ENCODE measurements around the gene BSPRY. TPM values are rescaled to one million over a fixed set of nuclear protein-coding genes. Genes with fewer than 3 reads are reported as not detected.

The BSPRY gene
- total RNA-seq, 1 experiment from 2014 or later, result 0.13 TPM

DNA sequence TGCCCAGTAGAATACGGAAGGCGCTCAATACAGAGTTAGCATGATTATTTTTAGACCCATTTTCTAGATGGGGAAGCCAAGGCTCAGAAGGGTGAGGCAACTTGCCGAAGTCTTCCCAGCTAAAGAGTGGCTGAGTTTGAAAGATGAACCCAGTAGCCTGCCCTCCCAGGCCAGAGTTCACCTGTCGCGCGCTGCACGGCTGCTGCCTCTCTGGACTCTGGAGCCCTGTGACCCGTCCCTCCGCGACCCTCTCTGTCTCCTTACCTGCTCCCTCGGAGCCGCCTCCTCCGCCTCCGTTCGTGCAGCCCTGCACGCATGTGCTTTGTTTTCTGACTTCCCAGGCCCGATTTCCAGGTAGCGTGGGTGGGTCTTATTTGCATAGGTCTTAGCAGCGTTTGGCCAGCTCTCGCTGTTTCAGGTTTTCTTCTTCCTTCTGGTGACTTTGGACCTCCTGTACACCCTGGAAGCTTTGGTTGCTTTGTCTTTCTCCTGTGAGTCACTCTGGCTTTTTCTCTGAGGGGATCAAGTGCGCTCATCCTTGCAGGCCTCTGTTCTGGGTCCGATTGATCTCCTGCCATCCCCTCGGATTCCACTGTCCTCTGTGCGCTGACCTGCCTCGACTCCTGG is 46.4 kb upstream of the BSPRY start, which contains the start of gene RNF183:
Gene RNF183, minus strand, starts transcription at position 585 of the 627 bp plus-strand sequence. CDS start 5,192 bp downstream, outside the sequence.
- no peaks in the 10 kb centered on the region for H3K4me1 ChIP-seq (ENCODE audit: control insufficient read depth, insufficient read depth, low read length)
- DNase-seq (ENCODE audit: low read depth, low spot score), result no peak
- ChIA-PET CTCF (no interaction called here), POLR2A (no interaction called here)
- H3K27me3 ChIP-seq (ENCODE audit: control insufficient read depth, insufficient read depth, low read length), result no peaks in the 10 kb centered on the region; the same call in 1 of the 2 replicates
- no peak within 1 kb of the TSS for H3K4me3 ChIP-seq (ENCODE audit: low read depth in 2 of 2, low read length in 2 of 2)
- no peak for ATAC-seq
- no peak within 1 kb of the TSS for H3K27ac ChIP-seq (ENCODE audit: low read length)
- TF ChIP-seq TCF7L2 (IDR thresholded peaks at IDR 0.05; ENCODE audit: low read depth, low read length) (no peak), SIN3A (IDR thresholded peaks at IDR 0.05; ENCODE audit: borderline replicate concordance, insufficient read depth, low read depth, low read length) (no peak), POLR2AphosphoS5 (IDR thresholded peaks at IDR 0.05; ENCODE audit: low read depth, low read length) (no peak)
- TF ChIP-seq, protein P1, sequence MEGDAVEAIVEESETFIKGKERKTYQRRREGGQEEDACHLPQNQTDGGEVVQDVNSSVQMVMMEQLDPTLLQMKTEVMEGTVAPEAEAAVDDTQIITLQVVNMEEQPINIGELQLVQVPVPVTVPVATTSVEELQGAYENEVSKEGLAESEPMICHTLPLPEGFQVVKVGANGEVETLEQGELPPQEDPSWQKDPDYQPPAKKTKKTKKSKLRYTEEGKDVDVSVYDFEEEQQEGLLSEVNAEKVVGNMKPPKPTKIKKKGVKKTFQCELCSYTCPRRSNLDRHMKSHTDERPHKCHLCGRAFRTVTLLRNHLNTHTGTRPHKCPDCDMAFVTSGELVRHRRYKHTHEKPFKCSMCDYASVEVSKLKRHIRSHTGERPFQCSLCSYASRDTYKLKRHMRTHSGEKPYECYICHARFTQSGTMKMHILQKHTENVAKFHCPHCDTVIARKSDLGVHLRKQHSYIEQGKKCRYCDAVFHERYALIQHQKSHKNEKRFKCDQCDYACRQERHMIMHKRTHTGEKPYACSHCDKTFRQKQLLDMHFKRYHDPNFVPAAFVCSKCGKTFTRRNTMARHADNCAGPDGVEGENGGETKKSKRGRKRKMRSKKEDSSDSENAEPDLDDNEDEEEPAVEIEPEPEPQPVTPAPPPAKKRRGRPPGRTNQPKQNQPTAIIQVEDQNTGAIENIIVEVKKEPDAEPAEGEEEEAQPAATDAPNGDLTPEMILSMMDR (IDR thresholded peaks at IDR 0.05), result no peak
- TF ChIP-seq, protein P2, sequence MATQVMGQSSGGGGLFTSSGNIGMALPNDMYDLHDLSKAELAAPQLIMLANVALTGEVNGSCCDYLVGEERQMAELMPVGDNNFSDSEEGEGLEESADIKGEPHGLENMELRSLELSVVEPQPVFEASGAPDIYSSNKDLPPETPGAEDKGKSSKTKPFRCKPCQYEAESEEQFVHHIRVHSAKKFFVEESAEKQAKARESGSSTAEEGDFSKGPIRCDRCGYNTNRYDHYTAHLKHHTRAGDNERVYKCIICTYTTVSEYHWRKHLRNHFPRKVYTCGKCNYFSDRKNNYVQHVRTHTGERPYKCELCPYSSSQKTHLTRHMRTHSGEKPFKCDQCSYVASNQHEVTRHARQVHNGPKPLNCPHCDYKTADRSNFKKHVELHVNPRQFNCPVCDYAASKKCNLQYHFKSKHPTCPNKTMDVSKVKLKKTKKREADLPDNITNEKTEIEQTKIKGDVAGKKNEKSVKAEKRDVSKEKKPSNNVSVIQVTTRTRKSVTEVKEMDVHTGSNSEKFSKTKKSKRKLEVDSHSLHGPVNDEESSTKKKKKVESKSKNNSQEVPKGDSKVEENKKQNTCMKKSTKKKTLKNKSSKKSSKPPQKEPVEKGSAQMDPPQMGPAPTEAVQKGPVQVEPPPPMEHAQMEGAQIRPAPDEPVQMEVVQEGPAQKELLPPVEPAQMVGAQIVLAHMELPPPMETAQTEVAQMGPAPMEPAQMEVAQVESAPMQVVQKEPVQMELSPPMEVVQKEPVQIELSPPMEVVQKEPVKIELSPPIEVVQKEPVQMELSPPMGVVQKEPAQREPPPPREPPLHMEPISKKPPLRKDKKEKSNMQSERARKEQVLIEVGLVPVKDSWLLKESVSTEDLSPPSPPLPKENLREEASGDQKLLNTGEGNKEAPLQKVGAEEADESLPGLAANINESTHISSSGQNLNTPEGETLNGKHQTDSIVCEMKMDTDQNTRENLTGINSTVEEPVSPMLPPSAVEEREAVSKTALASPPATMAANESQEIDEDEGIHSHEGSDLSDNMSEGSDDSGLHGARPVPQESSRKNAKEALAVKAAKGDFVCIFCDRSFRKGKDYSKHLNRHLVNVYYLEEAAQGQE (IDR thresholded peaks at IDR 0.05; ENCODE audit: insufficient read depth in 1 of 2, low read depth in 2 of 2, low read length in 1 of 2), result no peak
- in situ Hi-C loops (cut with HindIII; ENCODE audit: low pct_unique_long_range_greater_than_20kb, low sequenced_read_pairs), result no loop called here
- no peaks in the 10 kb centered on the region for H3K36me3 ChIP-seq (ENCODE audit: control insufficient read depth, insufficient read depth, low read length)
- intact Hi-C loops (cut with micrococcal nuclease; ENCODE audit: unreplicated experiment), result no loop called here
- H3K9me3 ChIP-seq (ENCODE audit: control insufficient read depth, insufficient read depth, low read depth, low read length), result no peaks in the 10 kb centered on the region
- BruUV-seq (replicated peaks), result no TSS peak

DNA sequence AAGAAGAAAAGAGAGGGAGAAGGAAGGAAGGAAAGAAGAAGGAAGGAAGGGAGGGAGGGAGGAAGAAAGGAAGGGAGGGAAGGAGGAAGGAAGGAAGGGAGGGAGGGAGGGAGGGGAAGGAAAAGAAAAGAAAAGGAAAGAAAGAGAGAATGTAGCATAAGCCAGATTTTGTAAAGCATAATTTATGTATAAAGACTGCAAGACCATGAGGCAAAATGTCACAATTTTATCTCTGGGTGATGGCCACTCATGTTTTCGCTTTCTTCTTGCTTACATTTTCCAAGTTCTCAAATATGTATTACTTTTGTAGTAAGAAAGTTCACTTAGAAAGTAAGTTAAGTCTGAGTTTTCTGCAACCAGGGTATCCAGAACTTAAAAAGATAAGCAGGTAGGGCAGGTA is 42.8 kb upstream of the BSPRY start:
- ATAC-seq (no peak), DNase-seq (ENCODE audit: low read depth, low spot score) (no peak)
- POLR2A ChIA-PET, result no interaction called here
- Histone ChIP-seq H3K9me3 (ENCODE audit: control insufficient read depth, insufficient read depth, low read depth, low read length) (no peaks in the 10 kb centered on the region), H3K27me3 (ENCODE audit: control insufficient read depth, insufficient read depth, low read length) (no peaks in the 10 kb centered on the region), H3K27ac (ENCODE audit: low read length) (no peak overlapping the region), H3K36me3 (ENCODE audit: control insufficient read depth, insufficient read depth, low read length) (no peaks in the 10 kb centered on the region), H3K4me3 (ENCODE audit: low read depth in 2 of 2, low read length in 2 of 2) (no peak overlapping the region), H3K4me1 (ENCODE audit: control insufficient read depth, insufficient read depth, low read length) (no peaks in the 10 kb centered on the region)
- intact Hi-C loops (cut with micrococcal nuclease; ENCODE audit: unreplicated experiment), result no loop called here
- CTCF ChIA-PET, result no interaction called here
- BruUV-seq (replicated peaks), result no TSS peak
- TF ChIP-seq, protein P2 (IDR thresholded peaks at IDR 0.05; ENCODE audit: insufficient read depth in 1 of 2, low read depth in 2 of 2, low read length in 1 of 2), result no peak
- no peak for TF ChIP-seq TCF7L2 (IDR thresholded peaks at IDR 0.05; ENCODE audit: low read depth, low read length)
- TF ChIP-seq, protein P1 (IDR thresholded peaks at IDR 0.05), result no peak
- TF ChIP-seq SIN3A (IDR thresholded peaks at IDR 0.05; ENCODE audit: borderline replicate concordance, insufficient read depth, low read depth, low read length), result no peak
- no peak for TF ChIP-seq POLR2AphosphoS5 (IDR thresholded peaks at IDR 0.05; ENCODE audit: low read depth, low read length)
- in situ Hi-C loops (cut with HindIII; ENCODE audit: low pct_unique_long_range_greater_than_20kb, low sequenced_read_pairs), result no loop called here
